ENCODE results near the gene CCM2. TPM values are rescaled to one million over a fixed set of nuclear protein-coding genes. Genes with fewer than 3 reads are reported as not detected.

CCM2 gene
- total RNA-seq, 1 experiment from 2014 or later, result 64.8 TPM

DNA sequence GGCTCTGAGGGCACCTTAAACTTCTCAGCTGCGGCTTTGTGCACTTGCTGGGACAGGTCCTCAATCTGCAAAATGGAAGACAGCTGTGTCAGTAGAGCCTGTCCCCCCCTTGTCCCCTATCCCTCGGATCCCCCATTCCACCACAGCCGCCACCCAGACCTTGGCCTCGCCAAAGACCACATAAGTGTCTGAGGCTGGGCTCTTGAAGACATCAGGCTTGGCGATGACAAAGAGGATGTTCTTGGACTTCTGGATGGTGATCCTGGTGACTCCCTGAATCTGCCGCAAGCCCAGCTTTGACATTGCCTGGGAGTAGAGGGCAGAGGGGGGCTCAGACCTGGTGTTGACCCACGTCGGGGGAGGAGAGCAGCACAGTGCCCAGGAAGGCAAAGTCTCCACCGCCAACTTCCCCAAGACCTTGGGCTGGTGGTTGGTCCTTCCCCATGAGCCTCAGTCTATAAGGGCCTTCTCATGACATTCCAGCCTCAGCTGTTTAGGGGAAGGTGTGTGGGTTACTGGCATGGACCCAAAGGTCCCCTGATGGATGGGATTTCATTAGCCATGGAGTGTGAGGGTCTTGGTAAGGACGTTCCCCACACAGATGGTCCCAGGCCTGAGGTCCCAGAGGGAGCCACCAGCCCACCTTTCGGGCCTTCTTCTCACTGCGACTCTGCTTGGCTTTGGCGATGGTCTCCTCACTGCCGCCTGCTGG is 81.1 kb downstream of the CCM2 start:
- H3K27ac ChIP-seq, result no peak overlapping the region
- H3K4me1 ChIP-seq (replicated peaks), result no peaks in the 10 kb centered on the region
- H3K4me3 ChIP-seq, result no peak overlapping the region
- H3K36me3 ChIP-seq, result peaks cover 13% of the 10 kb centered on the region
- no peaks in the 10 kb centered on the region for H3K9me3 ChIP-seq (replicated peaks)
- H3K27me3 ChIP-seq (replicated peaks), result no peaks in the 10 kb centered on the region
- no peak for DNase-seq (ENCODE audit: low read depth in 1 of 2, low spot score in 2 of 2)

GRCh38 chr7:45081670-45081974 is 81.6 kb downstream of the CCM2 start:
- DNase-seq (ENCODE audit: low read depth in 1 of 2, low spot score in 2 of 2), result no peak
- Histone ChIP-seq H3K27ac (no peak overlapping the region), H3K4me3 (no peak overlapping the region), H3K9me3 (replicated peaks) (no peaks in the 10 kb centered on the region), H3K36me3 (peaks cover 10% of the 10 kb centered on the region), H3K4me1 (replicated peaks) (no peaks in the 10 kb centered on the region), H3K27me3 (replicated peaks) (no peaks in the 10 kb centered on the region)

- peaks cover 5% of the 10 kb centered on the region for H3K36me3 ChIP-seq
Measured at GRCh38 chr7:45082031-45082830, 82.2 kb downstream of the CCM2 start.

GRCh38 chr7:45082831-45083331 is 82.9 kb downstream of the CCM2 start:
- Histone ChIP-seq H3K27me3 (replicated peaks) (no peaks in the 10 kb centered on the region), H3K4me1 (replicated peaks) (no peaks in the 10 kb centered on the region), H3K9me3 (replicated peaks) (no peaks in the 10 kb centered on the region), H3K4me3 (no peak overlapping the region), H3K27ac (no peak overlapping the region), H3K36me3 (no peaks in the 10 kb centered on the region)
- DNase-seq (ENCODE audit: low read depth in 1 of 2, low spot score in 2 of 2), result no peak

More at GRCh38 chr7:45082031-45082830, 82.2 kb downstream of the CCM2 start:
- H3K4me3 ChIP-seq, result no peak overlapping the region
- H3K9me3 ChIP-seq (replicated peaks), result no peaks in the 10 kb centered on the region
- H3K27ac ChIP-seq, result no peak overlapping the region
- no peaks in the 10 kb centered on the region for H3K4me1 ChIP-seq (replicated peaks)
- DNase-seq (ENCODE audit: low read depth in 1 of 2, low spot score in 2 of 2), result no peak
- H3K27me3 ChIP-seq (replicated peaks), result no peaks in the 10 kb centered on the region

GRCh38 chr7:45084336-45084735 is 84.3 kb downstream of the CCM2 start:
- H3K9me3 ChIP-seq (replicated peaks), result 0 out of 2 replicates have a peak, but pooled peaks cover 2% of the 10 kb centered on the region
- no peaks in the 10 kb centered on the region for H3K36me3 ChIP-seq
- peaks cover 7% of the 10 kb centered on the region for H3K4me1 ChIP-seq (replicated peaks)
- H3K27me3 ChIP-seq (replicated peaks), result no peaks in the 10 kb centered on the region
- no peak for DNase-seq (ENCODE audit: low read depth in 1 of 2, low spot score in 2 of 2)
- H3K27ac ChIP-seq, result no peak overlapping the region
- no peak overlapping the region for H3K4me3 ChIP-seq

DNA sequence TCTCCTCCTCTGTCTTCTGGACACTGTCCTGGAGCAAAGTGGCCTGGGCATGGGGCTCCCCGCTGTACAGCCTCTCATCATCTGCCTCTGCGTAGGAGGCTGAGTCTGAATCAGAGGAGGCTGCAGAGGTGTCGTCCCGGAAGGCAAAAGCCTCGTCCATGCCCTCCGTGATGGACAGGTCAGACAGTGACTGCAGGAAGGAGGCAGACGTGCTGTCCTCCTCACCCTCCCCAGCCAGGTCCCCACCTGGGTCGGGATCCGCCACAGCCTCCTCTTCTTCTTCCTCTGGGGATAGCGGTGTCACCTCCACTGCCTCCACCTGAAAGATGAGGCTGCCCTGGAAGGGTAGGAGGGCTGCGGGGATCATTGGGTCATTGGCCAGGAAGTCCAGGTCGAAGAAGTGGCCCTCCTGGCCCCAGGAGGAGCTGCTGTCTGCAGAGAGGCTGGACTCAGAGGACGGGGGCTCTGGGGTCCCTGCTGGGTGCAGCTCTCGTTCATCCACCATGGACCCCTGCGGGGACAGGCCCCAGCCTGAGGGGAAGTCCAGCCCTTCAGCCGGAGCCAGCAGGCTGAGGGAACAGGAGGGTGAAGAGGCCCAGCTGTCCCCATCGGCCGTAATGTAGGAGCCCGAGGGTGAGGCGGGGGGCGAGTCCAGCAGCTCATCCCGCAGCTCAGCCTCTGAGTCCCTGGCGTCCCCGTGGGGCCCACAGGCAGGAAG is 85.1 kb downstream of the CCM2 start:
- H3K4me1 ChIP-seq (replicated peaks), result peaks cover 8% of the 10 kb centered on the region
- DNase-seq (ENCODE audit: low read depth in 1 of 2, low spot score in 2 of 2), result no peak
- H3K36me3 ChIP-seq, result no peaks in the 10 kb centered on the region
- H3K27me3 ChIP-seq (replicated peaks), result no peaks in the 10 kb centered on the region
- no peak overlapping the region for H3K4me3 ChIP-seq
- H3K9me3 ChIP-seq (replicated peaks), result 0 out of 2 replicates have a peak, but pooled peaks cover 2% of the 10 kb centered on the region
- no peak overlapping the region for H3K27ac ChIP-seq

GRCh38 chr7:45085619-45086200 is 85.7 kb downstream of the CCM2 start:
- no peak overlapping the region for H3K27ac ChIP-seq
- no peaks in the 10 kb centered on the region for H3K36me3 ChIP-seq
- no peak for DNase-seq (ENCODE audit: low read depth in 1 of 2, low spot score in 2 of 2)

DNA sequence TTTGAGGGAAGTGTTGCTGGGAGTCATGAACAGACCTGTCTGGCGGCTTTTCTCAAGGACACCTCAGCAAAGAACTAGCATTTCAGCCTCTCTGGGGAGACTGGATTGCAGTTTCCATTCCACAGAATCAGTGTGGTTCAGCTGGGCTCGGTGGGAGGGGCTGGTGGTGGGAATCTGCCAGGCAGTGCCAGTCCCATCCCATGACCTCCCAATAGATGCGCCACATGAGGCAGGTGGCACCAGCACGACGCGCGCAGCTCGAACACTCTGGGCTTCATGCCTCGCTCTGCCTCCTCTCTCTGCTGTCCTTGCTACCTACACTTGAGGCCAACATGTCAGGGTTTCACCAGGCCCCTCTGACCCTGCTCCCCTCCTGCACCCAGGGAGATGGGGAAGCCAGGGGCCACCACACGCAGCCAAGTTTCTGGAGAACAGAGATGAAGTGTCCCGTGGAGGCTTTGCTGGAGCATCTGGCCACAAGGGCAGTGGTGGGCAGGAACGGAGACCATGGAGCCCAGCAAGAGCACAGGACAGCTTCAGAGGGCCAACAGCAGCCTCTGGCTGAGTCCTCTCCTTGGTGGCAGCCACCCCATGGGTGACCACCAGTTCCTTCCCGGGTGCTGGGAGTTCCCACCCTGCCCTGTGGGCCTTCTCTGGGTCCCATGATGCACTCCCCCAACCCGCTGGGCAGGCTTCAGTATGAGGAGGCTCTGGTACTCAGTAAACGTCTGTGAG is 86.5 kb downstream of the CCM2 start:
- no peak for DNase-seq (ENCODE audit: low read depth in 1 of 2, low spot score in 2 of 2)
- H3K4me3 ChIP-seq, result no peak overlapping the region
- H3K36me3 ChIP-seq, result no peaks in the 10 kb centered on the region
- 0 out of 2 replicates have a peak, but pooled peaks cover 2% of the 10 kb centered on the region for H3K9me3 ChIP-seq (replicated peaks)
- no peaks in the 10 kb centered on the region for H3K27me3 ChIP-seq (replicated peaks)
- no peak overlapping the region for H3K27ac ChIP-seq
- peaks cover 8% of the 10 kb centered on the region for H3K4me1 ChIP-seq (replicated peaks)

More at GRCh38 chr7:45085619-45086200, 85.7 kb downstream of the CCM2 start:
- peaks cover 8% of the 10 kb centered on the region for H3K4me1 ChIP-seq (replicated peaks)
- H3K4me3 ChIP-seq, result no peak overlapping the region
- H3K27me3 ChIP-seq (replicated peaks), result no peaks in the 10 kb centered on the region
- 0 out of 2 replicates have a peak, but pooled peaks cover 2% of the 10 kb centered on the region for H3K9me3 ChIP-seq (replicated peaks)

DNA sequence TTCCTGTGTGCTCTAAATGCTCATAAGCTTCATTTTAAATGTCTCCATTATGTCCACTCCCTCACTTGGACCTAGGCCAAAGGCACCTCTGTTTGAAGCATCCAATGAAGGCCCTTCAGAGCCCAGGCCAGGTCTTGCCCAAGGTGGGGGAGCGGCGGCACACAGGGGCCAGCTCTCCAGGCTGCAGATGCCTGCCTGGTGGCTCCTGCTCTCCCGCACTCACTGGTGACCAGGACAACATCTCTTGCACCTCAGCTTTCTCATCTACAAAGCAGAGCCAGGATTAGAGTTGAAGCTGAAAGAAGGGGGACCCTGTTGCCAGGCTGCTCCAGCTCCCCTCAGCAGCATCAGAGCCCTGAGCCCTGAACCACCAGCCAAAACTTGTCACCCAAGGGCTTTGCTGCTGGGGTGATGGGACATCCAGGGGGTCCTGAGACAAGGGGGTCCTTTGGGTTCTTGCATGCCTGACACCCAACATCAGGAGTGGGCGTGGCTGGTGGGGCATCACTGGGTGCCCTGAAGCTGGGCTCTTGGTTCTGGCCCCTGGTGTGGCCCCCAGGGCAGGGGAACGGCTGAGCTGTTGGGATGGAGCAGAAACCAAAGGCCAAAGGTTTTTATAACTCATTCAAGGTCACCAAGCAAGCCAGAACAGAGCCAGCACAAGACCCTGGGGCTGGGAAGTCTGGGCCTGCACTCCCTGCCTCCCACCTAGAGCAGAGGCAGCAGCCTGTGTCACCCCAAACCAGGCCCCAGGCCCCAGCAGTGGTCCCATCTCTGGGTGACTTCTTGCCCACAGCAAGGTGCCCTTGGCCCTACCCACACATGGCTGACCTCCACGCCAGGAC is 87.5 kb downstream of the CCM2 start:
- Histone ChIP-seq H3K4me1 (replicated peaks) (peaks cover 13% of the 10 kb centered on the region), H3K9me3 (replicated peaks) (0 out of 2 replicates have a peak, but pooled peaks cover 2% of the 10 kb centered on the region), H3K27ac (no peak overlapping the region), H3K4me3 (no peak overlapping the region), H3K36me3 (no peaks in the 10 kb centered on the region), H3K27me3 (replicated peaks) (no peaks in the 10 kb centered on the region)
- no peak for DNase-seq (ENCODE audit: low read depth in 1 of 2, low spot score in 2 of 2)

DNA sequence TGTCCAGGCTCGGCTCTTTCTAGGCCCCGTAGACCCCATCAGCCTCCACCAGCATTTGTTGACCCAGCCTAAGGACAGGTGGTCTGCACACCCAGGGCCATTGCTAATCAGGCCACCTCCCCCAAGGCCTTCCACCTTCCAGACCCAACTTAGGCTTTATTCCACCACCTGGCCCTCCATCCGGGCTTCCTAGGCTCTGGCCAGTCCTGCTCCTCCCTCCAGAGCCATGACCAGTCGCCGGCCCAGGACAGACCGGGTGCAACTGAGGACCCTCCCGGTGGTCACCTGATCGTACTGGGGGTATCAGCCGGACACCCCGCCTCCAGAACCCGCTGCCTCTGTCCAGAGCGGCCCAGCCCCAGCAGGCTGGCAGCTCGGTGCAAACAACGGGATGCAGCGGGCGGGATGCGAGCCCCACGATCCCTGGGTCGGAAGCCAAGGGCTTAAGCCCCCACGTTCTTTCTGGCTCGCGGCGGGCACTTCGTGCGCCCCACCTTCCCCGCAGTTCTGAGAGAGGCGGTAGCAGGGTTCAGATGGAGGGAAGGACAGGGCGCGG is 88.2 kb downstream of the CCM2 start:
- DNase-seq (ENCODE audit: low read depth in 1 of 2, low spot score in 2 of 2), result no peak
- peak overlapping the region; percentile 52; the same call in 1 of the 2 replicates for H3K4me3 ChIP-seq
- H3K4me1 ChIP-seq (replicated peaks), result peaks cover 20% of the 10 kb centered on the region
- H3K27me3 ChIP-seq (replicated peaks), result no peaks in the 10 kb centered on the region
- H3K27ac ChIP-seq, result no peak overlapping the region
- H3K36me3 ChIP-seq, result no peaks in the 10 kb centered on the region
- 0 out of 2 replicates have a peak, but pooled peaks cover 2% of the 10 kb centered on the region for H3K9me3 ChIP-seq (replicated peaks)

- no peaks in the 10 kb centered on the region for H3K27me3 ChIP-seq (replicated peaks)
- DNase-seq (ENCODE audit: low read depth in 1 of 2, low spot score in 2 of 2), result peak in 1 of 2 experiments; percentile 62
- H3K4me1 ChIP-seq (replicated peaks), result peaks cover 20% of the 10 kb centered on the region
- H3K27ac ChIP-seq, result no peak within 1 kb of the TSS; the same call in 1 of the 2 replicates
- peak within 1 kb of the TSS; percentile 52 for H3K4me3 ChIP-seq
- no peaks in the 10 kb centered on the region for H3K36me3 ChIP-seq
- 0 out of 2 replicates have a peak, but pooled peaks cover 2% of the 10 kb centered on the region for H3K9me3 ChIP-seq (replicated peaks)
Measured at GRCh38 chr7:45088821-45089340, 88.9 kb downstream of the CCM2 start, which contains the start of gene NACAD. TSS of gene NACAD (minus strand) at chr7:45088969. CDS start at chr7:45088894, 75 bp downstream.

Measured in SJSA1 (cell line).